SU-DHL-6 (cell line): Measurements from ENCODE around the gene MAPK10.

Experiments used
- H2AFZ ChIP-seq: fragments of 200-600 bp; sonication (generic); 2 replicates; pipeline ENCODE4 v1.6.1; 2014; ENCODE audit warnings: low read depth, mild to moderate bottlenecking, moderate library complexity, mixed read lengths, antibody characterized with exemption, low read length; ENCODE audit not compliant: severe bottlenecking
- H3F3A ChIP-seq: fragments of 200-600 bp; shearing (Covaris generic); 2 replicates; pipeline ENCODE4 v1.6.0; 2016; ENCODE audit warnings: antibody characterized with exemption, mild to moderate bottlenecking; ENCODE audit not compliant: insufficient read depth
- H3K27ac ChIP-seq: fragments of 200-600 bp; sonication (generic); 2 replicates; pipeline ENCODE4 v1.5.1; 2016; ENCODE audit warnings: low read depth, mild to moderate bottlenecking, low read length, moderate library complexity, mixed read lengths
- H3K27me3 ChIP-seq: fragments of 200-600 bp; sonication (generic), shearing (Covaris generic); 2 replicates; pipeline ENCODE4 v1.6.0; 2014; ENCODE audit warnings: mild to moderate bottlenecking, low read length
- H3K36me3 ChIP-seq: fragments of 200-600 bp; sonication (generic); 2 replicates; pipeline ENCODE4 v1.6.1; 2014; ENCODE audit warnings: mild to moderate bottlenecking, low read length, mixed read lengths
- H3K4me2 ChIP-seq: fragments of 300-600, 200-600 bp; shearing (Covaris generic), sonication (generic); 2 replicates; pipeline ENCODE4 v1.6.0; 2014; ENCODE audit warnings: low read length, low read depth, mild to moderate bottlenecking; ENCODE audit not compliant: poor library complexity, severe bottlenecking
- H3K4me3 ChIP-seq: fragments of 200-600 bp; sonication (generic); 2 replicates; pipeline ENCODE4 v1.5.1; 2014; ENCODE audit warnings: antibody characterized with exemption, low read length, mild to moderate bottlenecking, mixed read lengths; ENCODE audit not compliant: insufficient read depth, poor library complexity, severe bottlenecking
- H3K79me2 ChIP-seq: fragments of 200-600 bp; sonication (generic); 2 replicates; pipeline ENCODE4 v1.6.1; 2014; ENCODE audit warnings: mild to moderate bottlenecking, low read length, moderate library complexity; ENCODE audit not compliant: insufficient read depth
- H3K9ac ChIP-seq: fragments of 200-600 bp; sonication (generic); 2 replicates; pipeline ENCODE4 v1.7.0; 2014; ENCODE audit warnings: mild to moderate bottlenecking, low read length
- H3K9me2 ChIP-seq: fragments of 200-600 bp; sonication (generic); replicated peaks from 2 replicates; pipeline ENCODE4 v1.6.1; 2014; ENCODE audit warnings: low read length; ENCODE audit not compliant: insufficient read depth
- H3K9me3 ChIP-seq: fragments of 200-600 bp; sonication (generic); 2 replicates; pipeline ENCODE4 v1.6.1; 2014; ENCODE audit warnings: low read length, mixed read lengths; ENCODE audit not compliant: insufficient read depth
- H4K20me1 ChIP-seq: fragments of 200-600 bp; sonication (generic); 2 replicates; pipeline ENCODE4 v1.6.1; 2014; ENCODE audit warnings: low read depth, mild to moderate bottlenecking, antibody characterized with exemption, low read length, moderate library complexity, mixed read lengths
- CTCF ChIP-seq: fragments of 200-600 bp; sonication (generic); IDR thresholded peaks from one replicate; pipeline ENCODE4 v1.5.1; 2017; ENCODE audit warnings: antibody characterized with exemption, mild to moderate bottlenecking, low read length, moderate library complexity; ENCODE audit not compliant: insufficient read depth, poor library complexity, severe bottlenecking
- EZH2phosphoT487 ChIP-seq: fragments of 200-600 bp; sonication (generic), shearing (Covaris generic); conservative IDR thresholded peaks from 2 replicates; pipeline ENCODE4 v1.6.1; 2018; ENCODE audit warnings: mild to moderate bottlenecking, antibody characterized with exemption, low read length, moderate library complexity, mixed read lengths

The MAPK10 gene

GRCh38 chr4:86055898-86056297, 304.0 kb downstream of the MAPK10 start:
- Histone ChIP-seq H3K9ac (no peak overlapping the region), H3K27ac (no peak overlapping the region), H3K79me2 (no peaks in the 10 kb centered on the region), H3K4me2 (no peak overlapping the region), H3K27me3 (no peaks in the 10 kb centered on the region), H4K20me1 (no peaks in the 10 kb centered on the region), H3K9me3 (no peaks in the 10 kb centered on the region), H3K36me3 (no peaks in the 10 kb centered on the region), H3K4me3 (no peak overlapping the region), H3K9me2 (no peaks in the 10 kb centered on the region), H3F3A (no peaks in the 10 kb centered on the region), H2AFZ (no peak overlapping the region)
- TF ChIP-seq CTCF (no peak), EZH2phosphoT487 (no peak)

GRCh38 chr4:86054286-86055032, 305.4 kb downstream of the MAPK10 start:
- no peaks in the 10 kb centered on the region for H3K9me2 ChIP-seq
- H2AFZ ChIP-seq: no peak overlapping the region
- no peaks in the 10 kb centered on the region for H3K9me3 ChIP-seq
- no peak overlapping the region for H3K4me3 ChIP-seq
- no peaks in the 10 kb centered on the region for H3K79me2 ChIP-seq
- no peak overlapping the region for H3K9ac ChIP-seq
- no peak overlapping the region for H3K4me2 ChIP-seq
- TF ChIP-seq CTCF (no peak), EZH2phosphoT487 (no peak)
- H3K27ac ChIP-seq: no peak overlapping the region
- no peaks in the 10 kb centered on the region for H3F3A ChIP-seq
- H4K20me1 ChIP-seq: no peaks in the 10 kb centered on the region
- H3K36me3 ChIP-seq: no peaks in the 10 kb centered on the region
- H3K27me3 ChIP-seq: no peaks in the 10 kb centered on the region

GRCh38 chr4:86050496-86050895, 309.4 kb downstream of the MAPK10 start:
- Histone ChIP-seq H3F3A (no peaks in the 10 kb centered on the region), H3K27me3 (no peaks in the 10 kb centered on the region), H3K4me3 (no peak overlapping the region), H3K79me2 (no peaks in the 10 kb centered on the region), H3K27ac (no peak overlapping the region), H2AFZ (no peak overlapping the region), H3K9me3 (no peaks in the 10 kb centered on the region), H3K36me3 (no peaks in the 10 kb centered on the region), H3K4me2 (no peak overlapping the region), H4K20me1 (no peaks in the 10 kb centered on the region), H3K9ac (no peak overlapping the region), H3K9me2 (no peaks in the 10 kb centered on the region)
- TF ChIP-seq EZH2phosphoT487 (no peak), CTCF (no peak)
